Glomerular visceral epithelial cell (primary cell): ENCODE data around the gene EMC7.
"Not testable (repeated sequence)": the region's sequence is repeated elsewhere in the genome, so short reads cannot be mapped to it uniquely, and the experiment has no call there.

ENCODE experiments used
- DNase-seq: peaks from one replicate; pipeline ENCODE4 v3.0.0-alpha.2; 2016; ENCODE audit errors: extremely low spot score

The EMC7 gene

DNA sequence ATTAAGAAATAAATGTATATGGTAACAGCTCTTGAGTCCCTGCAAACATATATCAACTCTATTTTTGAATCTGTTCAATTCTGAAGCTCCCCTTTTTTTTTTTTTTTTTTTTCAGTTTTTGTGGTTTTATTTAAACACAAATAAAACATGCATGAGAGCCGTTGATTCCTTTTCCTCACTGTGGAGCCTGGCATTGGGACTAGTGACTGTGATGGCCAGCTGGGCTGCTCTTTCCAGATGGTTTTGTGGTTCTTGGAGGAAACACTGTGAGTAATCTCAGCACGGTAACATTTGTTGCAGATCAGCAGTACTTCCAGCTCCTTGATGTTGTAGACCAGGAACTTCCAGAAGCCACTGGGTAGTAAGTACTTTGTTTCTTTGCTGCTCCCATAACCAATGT lies 15.9 kb downstream of the EMC7 start:
- no peak for DNase-seq

DNA sequence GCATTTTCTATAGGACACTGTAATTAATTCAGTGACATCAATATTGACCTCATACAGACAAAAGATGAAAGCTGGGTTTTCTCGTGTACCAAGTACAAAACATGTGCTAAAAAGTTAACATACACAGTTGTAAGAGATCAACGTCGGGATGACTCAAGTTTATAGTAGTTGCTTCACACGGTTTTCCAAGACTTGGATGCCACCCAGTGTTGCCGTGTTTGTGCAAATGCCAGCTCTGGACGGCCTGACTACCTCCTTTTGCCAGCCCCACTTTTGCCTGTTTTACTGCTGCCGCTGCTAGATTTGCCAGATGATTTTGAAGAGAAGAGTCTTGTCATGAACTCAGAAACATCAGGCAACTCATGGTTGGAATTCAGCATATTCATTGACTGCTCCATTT lies 17.6 kb downstream of the EMC7 start:
- DNase-seq = no peak

DNA sequence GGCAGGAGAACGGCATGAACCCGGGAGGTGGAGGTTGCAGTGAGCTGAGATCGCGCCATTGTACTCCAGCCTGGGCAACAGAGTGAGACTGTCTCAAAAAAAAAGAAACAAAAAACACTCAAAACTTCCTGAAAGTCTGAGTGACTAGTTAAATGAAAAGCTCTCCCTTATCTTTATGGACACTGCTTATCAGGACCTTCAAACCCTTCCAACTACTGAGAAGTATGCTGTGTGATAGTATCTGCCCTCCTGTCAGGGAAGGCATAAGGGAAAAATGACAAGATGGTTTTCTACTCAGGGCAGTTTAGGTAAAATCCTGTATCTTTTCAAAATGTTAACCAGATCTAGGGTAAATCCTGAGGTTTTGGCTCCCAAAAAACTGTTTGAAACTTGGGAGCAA lies 21.8 kb downstream of the EMC7 start:
- DNase-seq = no peak

DNA sequence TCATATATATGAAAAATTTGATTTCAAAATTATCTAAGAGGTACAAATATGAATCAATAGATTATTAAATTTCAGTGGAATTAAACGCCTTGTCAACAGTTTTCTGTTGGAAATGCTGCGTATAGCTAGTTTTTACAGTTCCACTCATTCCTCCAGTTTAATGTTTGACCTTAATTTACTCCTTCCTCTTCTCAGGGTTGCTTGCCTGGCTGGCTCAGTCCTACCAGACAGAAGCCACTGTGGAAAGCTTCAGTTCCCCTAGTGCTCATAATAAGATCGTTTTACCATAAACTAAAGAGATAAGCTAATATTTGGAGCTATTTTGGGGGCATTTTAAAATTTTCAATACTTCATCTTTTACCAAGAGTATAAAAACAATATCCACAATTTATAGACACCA lies 22.8 kb downstream of the EMC7 start:
- DNase-seq = no peak

DNA sequence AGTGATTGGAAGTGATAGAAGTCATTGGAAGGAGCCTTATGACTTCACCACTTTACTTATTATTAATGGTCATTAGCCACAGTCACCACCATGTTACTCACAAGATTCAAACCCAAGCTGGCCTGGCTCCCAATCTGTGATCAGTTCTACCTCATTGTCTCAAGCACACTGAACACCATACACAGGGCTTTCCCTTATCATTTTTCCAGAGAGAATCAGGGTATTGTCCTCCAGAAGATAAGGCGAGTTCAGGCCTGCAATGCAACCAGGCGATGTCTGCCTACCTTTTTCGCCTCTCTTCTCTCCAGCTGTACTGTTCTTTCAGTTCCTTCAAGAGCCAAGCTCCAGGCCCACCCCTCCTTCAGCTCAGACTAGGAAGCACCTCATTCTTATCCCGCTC lies 24.9 kb downstream of the EMC7 start:
- no peak for DNase-seq

DNA sequence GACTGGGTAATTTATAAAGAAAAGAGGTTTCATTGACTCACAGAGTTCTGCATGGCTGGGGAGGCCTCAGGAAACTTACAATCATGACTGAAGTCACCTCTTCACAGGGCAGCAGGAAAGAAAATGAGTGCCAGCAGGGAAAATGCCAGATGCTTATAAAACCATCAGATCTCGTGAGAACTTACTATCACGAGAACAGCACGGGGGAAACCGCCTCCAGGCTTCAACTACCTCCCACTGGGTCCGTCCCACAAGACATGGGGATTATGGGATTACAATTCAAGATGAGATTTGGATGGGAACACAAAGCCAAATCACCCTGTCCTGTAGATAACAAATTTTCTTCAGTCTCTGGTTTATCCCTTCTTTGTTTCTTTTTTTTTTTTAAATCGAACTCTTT lies 31.7 kb downstream of the EMC7 start:
- no peak for DNase-seq

DNA sequence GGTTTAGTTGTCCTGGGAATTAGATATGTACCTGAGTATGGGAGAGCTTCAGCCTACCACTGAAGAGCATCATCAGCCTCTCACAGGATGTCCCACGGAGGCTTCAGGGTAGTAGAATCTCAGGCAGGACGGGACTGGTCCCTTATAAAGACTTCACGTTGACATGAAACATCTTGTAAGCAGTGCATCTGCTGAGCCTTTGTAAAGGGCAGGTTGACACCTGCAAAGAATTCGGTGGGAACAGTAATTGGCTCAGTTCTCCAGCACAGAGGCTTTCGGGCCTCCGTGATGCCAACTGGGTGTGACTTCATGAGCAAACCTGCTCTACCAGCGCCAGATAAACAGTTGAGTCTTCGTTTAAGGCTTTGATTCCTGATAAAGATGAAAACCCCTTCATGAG lies 35.7 kb downstream of the EMC7 start:
- no peak for DNase-seq

DNA sequence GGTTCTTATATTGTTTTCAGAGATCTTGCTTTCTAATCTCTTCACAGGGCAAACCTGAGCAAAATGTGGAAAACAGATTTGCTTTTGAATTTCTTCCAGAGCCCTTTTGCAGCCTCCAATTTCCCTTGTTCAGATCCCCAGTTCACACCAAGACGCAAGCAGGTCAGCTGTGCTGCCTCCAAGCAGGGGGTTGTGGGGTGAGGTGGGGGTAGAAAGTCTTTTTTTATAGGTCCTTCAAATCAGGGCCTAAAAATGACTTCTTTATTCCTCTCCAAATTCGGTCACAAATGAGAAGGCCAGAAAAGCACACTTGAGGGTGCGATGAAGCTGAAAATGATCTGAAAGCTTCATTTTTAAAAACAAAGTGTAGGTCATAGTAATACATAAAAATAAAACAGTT lies 36.4 kb downstream of the EMC7 start:
- DNase-seq = no peak

DNA sequence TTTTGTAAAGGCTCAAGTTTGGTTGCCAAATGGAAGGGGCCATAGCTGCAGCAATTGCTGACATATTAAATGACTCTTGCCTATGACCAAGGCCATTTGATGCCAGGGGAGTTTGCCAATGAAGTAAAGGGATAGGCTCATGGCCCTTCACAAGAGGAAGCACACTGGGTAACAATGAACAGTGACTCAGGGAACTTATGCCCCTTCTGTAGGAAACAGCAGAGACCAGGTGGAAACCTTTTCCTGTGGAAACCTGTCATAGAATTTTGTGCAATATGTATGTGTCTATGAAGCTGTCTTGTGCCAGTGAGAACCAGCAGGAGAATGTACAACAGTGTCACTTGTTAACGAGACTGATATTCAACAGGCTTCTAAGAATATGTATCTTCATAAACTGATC lies 37.2 kb downstream of the EMC7 start:
- DNase-seq = no peak

DNA sequence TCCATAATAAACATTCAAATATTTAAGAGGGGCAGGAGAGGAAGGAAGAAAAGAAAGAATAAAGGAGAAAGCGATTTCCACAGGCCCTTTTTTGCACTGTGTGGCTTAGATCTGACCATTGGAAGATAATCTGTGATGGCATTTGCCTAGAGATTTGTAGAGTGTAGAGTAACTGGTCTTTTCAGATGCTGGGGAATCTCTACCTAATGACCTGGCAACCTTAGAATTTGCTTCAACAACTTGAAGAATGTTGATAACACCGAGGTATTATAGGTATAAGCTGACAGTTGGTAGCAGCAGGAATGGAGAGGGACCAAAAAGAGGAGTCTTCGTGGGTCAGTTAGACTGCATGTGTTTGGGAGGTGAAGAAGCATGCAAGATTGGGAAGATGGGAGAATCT lies 41.7 kb downstream of the EMC7 start:
- no peak for DNase-seq

DNA sequence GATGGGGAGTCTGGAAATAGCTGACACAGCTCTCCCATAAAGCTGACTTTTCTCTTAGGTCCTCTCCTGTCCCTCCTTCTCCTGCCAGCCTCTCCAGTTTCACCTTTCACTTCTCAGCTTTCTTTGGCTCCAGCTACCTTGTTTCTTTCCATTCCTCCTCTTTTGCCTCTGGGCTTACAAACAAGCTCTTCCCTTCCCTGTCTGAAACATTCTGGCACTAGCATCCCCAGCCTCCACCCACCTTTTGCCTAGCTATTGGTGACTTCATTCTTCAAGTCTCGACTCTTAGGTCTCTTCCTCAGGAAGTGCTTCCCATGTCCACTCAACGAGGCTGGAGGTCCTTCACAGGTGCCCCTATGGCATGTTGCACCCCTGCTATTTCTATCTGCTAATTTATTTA lies 42.2 kb downstream of the EMC7 start:
- no peak for DNase-seq

DNA sequence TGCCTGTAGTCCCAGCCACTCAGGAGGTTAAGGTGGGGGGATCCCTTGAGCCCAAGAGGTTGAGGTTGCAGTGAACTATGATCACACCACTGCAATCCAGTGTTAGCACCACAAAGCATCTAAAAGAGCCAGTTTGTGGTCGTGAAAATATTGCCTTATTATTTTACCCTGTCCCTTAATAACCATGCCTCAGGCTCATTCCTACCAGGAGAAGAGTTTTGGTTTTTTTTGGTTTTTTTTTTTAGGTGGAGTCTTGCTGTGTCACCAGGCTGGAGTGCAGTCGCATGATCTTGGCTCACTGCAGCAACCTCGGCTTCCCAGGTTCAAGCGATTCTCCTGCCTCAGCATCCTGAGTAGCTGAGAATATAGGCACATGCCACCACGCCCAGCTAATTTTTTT lies 44.8 kb downstream of the EMC7 start:
- no peak for DNase-seq

DNA sequence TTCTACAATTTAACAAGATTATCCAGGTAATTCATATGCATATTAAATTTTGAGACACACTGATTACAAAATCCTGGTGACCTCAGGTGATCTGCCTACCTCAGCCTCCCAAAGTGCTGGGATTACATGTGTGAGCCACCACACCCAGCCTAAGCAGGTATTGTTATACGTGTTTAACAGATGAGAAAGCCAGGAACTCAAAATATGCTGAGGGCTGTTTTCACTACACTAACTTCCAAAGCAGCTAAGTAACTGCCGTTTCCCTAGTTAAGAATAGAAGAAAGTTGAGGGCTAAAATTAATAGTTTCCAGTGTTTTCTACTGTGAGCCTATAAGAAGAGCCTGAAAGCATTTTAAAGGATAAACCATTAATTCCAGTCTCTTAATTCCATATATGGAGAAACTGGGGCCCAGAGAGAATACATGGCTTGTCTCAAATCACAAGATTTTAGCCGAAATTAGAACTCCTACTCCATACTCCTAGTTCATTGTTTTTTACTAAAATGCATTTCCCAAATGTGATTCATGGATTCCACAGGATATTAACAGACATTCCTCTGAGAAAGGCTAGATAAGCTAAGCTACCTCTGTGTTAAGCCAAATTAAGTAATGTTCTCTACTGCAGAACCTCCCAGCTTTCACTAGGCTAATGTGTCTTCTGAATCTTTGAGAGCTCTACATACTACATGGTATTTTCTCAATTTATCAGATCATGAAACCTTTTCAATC lies 45.6 kb downstream of the EMC7 start:
- peak; percentile 66 for DNase-seq

DNA sequence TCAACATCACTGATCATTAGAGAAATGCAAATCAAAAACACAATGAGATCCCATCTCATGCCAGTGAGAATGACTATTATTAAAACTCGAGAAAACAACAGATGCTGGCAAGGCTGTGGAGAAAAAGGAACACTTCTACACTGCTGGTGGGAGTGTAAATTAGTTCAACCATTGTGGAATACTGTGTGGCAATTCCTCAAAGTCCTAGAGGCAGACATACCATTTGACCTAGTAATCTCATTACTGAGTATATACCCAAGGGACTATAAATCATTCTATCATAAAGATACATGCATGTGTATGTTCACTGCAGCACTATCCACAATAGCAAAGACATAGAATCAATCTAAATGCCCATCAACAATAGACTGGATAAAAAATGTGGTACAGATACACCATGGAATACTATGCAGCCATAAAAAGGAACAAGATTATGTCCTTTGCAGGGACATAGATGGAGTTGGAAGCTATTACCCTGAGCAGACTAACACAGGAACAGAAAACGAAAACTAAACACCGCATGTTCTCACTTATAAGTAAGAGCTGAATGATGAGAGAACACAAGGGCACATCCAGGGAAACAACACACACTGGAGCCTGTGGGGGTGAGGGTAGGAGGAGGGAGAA lies 47.5 kb downstream of the EMC7 start:
- no peak for DNase-seq

DNA sequence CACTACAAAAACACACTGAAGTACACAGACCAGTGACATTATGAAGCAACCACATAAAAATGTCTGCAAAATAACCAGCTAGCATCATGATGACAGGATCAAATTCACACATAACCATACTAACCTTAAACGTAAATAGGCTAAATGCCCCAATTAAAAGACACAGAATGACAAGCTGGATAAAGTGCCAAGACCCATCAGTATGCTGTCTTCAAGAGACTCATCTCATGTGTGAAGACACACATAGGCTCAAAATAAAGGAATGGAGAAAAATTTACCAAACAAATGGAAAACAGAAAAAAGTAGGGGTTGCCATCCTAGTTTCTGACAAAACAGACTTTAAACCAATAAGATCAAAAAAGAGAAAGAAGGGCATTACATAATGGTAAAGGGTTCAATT lies 51.3 kb downstream of the EMC7 start:
- DNase-seq = not testable (repeated sequence)

DNA sequence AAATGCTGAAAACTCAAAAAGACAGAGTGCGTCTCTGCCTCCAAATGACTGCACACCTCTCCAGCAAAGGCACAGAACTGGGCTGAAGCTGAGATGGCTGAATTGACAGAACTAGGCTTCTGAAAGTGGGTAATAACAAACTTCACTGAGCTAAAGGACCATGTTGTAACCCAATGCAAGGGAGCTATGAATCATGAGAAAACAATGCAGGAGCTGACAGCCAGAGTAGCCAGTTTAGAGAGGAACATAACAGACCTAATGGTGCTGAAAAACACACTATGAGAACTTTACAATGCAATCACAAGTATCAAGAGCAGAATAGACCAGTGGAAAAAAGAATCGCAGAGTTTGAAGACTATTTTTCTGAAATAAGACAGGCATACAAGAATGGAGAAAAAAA lies 52.5 kb downstream of the EMC7 start:
- peak; percentile 87 for DNase-seq

DNA sequence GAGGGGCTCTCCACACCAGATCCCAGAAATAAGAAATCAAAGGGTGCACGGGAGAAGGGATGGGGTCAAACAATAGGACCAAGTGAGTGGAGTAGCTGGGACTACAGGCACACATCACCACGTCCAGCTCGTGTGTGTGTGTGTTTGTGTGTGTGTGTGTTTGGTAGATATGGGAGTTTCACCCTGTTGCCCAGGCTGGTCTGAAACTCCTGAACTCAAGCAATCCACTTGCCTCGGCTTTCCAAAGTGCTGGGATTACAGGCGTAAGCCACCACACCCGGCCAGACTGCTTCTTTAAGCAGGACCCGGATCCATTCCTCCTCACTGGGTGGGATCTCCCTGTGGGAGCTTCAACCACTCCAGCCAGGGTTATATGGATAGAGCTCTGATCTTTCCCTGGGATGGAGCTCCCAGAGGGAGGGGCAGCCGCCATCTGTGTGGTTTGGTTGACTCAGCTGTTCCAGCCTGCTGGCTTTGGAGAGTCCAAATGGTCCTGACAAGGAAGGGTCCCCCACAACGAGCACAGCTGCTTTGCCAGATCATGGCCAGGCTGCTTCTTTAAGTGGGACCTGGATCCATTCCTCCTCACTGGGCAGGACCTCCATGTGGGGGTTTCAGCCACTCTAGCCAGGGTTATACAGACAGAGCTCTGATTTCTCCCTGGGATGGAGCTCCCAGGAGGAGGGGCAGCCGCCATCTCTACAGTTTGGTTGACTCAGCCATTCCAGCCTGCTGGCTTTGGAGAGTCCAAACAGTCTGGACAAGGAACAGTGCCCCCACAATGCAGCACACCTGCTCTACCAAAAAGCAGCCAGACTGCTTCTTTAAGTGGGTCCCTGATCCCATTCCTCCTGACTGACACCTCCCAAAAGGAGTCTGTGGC lies 53.5 kb downstream of the EMC7 start:
- peak; percentile 89 for DNase-seq

DNA sequence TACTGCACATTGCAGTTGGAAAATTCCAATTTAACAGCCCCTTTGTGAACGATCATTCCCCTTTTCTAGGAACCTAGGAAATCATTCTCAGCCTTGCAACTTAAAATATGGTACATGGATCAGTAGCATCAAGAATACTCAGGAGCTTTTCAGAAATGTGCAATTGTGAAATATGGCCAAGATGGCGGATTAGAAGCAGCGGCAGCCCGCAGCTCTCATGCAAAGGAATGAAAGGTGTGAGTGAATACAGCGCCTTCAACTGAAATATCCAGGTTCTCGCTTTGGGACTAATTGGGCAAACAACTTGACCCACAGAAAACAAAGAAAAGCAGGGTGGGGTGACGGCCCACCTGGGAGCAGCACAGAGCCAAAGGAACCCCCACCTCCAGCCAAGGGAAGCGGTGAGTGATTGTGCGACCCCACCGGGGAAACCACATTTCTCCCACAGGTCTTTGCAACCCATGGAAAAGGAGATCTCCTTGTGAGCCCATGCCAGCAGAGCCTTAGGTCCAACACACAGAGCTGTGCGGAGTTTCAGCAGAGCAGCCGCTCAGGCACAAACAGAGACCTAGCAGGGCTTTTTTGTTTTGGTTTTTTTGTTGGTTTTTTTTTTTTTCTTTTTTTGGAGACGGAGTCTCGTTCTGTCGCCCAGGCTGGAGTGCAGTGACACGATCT lies 55.1 kb downstream of the EMC7 start:
- DNase-seq = no peak

DNA sequence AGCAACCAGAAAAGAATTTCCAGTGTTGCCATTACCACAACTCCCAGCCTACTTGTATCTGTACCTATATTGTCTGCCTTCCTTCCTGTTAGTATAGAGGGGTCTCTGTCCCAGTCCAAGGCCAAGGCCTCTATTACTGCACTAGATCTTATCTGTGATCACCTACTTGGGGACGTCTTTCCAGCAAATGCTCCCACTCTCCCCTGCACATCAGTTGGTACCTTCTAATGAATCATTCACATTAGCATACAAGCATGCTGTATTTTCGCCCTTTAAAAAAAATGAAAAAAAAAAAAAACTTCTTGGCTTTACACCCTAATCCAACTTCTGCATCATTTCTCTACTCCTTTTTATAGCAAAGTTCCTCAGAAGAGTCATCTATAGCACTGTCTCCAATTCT lies 57.8 kb downstream of the EMC7 start:
- no peak for DNase-seq

DNA sequence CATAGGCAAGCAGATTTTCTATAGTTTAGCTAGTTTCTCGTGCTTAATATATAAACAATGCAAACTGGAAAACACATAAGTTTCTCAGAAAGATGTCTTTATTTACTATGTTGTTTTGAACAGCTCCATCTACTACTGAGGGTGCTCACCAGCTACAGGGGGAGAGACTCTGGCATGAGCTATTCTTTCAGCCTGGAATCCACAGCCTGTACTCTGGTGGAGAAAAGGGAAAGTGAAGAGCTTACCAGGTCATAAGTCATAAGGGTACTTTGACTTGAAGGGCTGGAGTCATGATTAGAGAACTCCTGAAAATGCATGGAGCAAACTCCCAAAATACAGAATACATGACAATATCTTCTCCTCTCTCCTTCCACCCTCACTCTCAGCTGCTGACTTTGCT lies 58.3 kb downstream of the EMC7 start:
- DNase-seq = no peak

DNA sequence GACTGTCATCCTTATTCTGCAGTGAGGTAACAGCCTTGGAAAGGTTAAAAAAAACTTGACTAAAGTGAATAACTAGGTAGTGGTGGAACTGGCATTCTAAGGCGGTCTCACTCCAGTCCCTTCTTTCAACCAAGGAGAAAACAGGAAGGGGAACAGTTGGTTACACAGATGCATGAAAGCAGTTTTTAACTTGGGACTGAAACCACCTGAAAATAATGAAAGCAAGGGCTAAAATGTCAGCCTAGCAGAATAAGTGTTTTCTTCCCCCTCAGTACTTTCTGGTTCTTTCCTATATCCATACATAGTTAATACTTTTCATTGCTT lies 61.9 kb downstream of the EMC7 start:
- no peak for DNase-seq
